ENCODE results near the gene ARHGAP21.

Gene ARHGAP21

GRCh38 chr10:24703700-24704099 is 20.0 kb downstream of the ARHGAP21 start:
- no peaks in the 10 kb centered on the region for H3K9me3 ChIP-seq (replicated peaks; ENCODE audit: insufficient read depth, low read length)
- H3K4me1 ChIP-seq (ENCODE audit: low read length): peaks cover 19% of the 10 kb centered on the region
- no peak overlapping the region for H2AFZ ChIP-seq (ENCODE audit: low read length)
- H3F3A ChIP-seq (ENCODE audit: insufficient read depth, low read length): peaks cover 3% of the 10 kb centered on the region; the same call in 1 of the 2 replicates
- H3K9ac ChIP-seq (ENCODE audit: low read length): no peak overlapping the region
- no peak for DNase-seq
- H3K79me2 ChIP-seq (ENCODE audit: low read length): peaks cover 91% of the 10 kb centered on the region
- H3K4me3 ChIP-seq (ENCODE audit: low read length): no peak overlapping the region
- no peaks in the 10 kb centered on the region for H3K36me3 ChIP-seq (replicated peaks; ENCODE audit: insufficient read depth, low read length)
- H3K4me2 ChIP-seq (ENCODE audit: low read depth, low read length): no peak overlapping the region
- no peaks in the 10 kb centered on the region for H3K27me3 ChIP-seq (replicated peaks; ENCODE audit: insufficient read depth, low read length)
- H3K9me2 ChIP-seq (replicated peaks; ENCODE audit: insufficient read depth, low read length): no peaks in the 10 kb centered on the region
- TF ChIP-seq EZH2 (optimal IDR thresholded peaks at IDR 0.05; ENCODE audit: low read depth, low read length) (no peak), CTCF (IDR thresholded peaks at IDR 0.05; ENCODE audit: low read length) (no peak), EZH2phosphoT487 (IDR thresholded peaks at IDR 0.05; ENCODE audit: low read length) (no peak)
- no peak overlapping the region for H3K27ac ChIP-seq (ENCODE audit: low read length)
- no peaks in the 10 kb centered on the region for H4K20me1 ChIP-seq (ENCODE audit: insufficient read depth, low read length)

GRCh38 chr10:24701447-24701846 is 22.2 kb downstream of the ARHGAP21 start:
- no peaks in the 10 kb centered on the region for H3K9me2 ChIP-seq (replicated peaks; ENCODE audit: insufficient read depth, low read length)
- H3K9me3 ChIP-seq (replicated peaks; ENCODE audit: insufficient read depth, low read length): no peaks in the 10 kb centered on the region
- H3F3A ChIP-seq (ENCODE audit: insufficient read depth, low read length): peaks cover 3% of the 10 kb centered on the region; the same call in 1 of the 2 replicates
- TF ChIP-seq CTCF (IDR thresholded peaks at IDR 0.05; ENCODE audit: low read length): peak; percentile 39
- TF ChIP-seq EZH2phosphoT487 (IDR thresholded peaks at IDR 0.05; ENCODE audit: low read length): no peak
- peak overlapping the region; percentile 43; the same call in 1 of the 2 replicates for H3K27ac ChIP-seq (ENCODE audit: low read length)
- peak overlapping the region; percentile 84 for H3K4me2 ChIP-seq (ENCODE audit: low read depth, low read length)
- H3K79me2 ChIP-seq (ENCODE audit: low read length): peaks cover 88% of the 10 kb centered on the region
- H3K36me3 ChIP-seq (replicated peaks; ENCODE audit: insufficient read depth, low read length): no peaks in the 10 kb centered on the region
- no peaks in the 10 kb centered on the region; the same call in 1 of the 2 replicates for H4K20me1 ChIP-seq (ENCODE audit: insufficient read depth, low read length)
- H3K9ac ChIP-seq (ENCODE audit: low read length): no peak overlapping the region
- no peak overlapping the region for H2AFZ ChIP-seq (ENCODE audit: low read length)
- peak; percentile 74 for DNase-seq
- H3K27me3 ChIP-seq (replicated peaks; ENCODE audit: insufficient read depth, low read length): no peaks in the 10 kb centered on the region
- peak overlapping the region; percentile 35 for H3K4me3 ChIP-seq (ENCODE audit: low read length)
- peaks cover 19% of the 10 kb centered on the region for H3K4me1 ChIP-seq (ENCODE audit: low read length)

GRCh38 chr10:24700948-24701347 is 22.7 kb downstream of the ARHGAP21 start:
- H4K20me1 ChIP-seq (ENCODE audit: insufficient read depth, low read length): no peaks in the 10 kb centered on the region; the same call in 1 of the 2 replicates
- no peaks in the 10 kb centered on the region for H3K27me3 ChIP-seq (replicated peaks; ENCODE audit: insufficient read depth, low read length)
- H3K79me2 ChIP-seq (ENCODE audit: low read length): peaks cover 88% of the 10 kb centered on the region
- no peaks in the 10 kb centered on the region for H3K9me3 ChIP-seq (replicated peaks; ENCODE audit: insufficient read depth, low read length)
- no peak overlapping the region for H2AFZ ChIP-seq (ENCODE audit: low read length)
- H3K9me2 ChIP-seq (replicated peaks; ENCODE audit: insufficient read depth, low read length): no peaks in the 10 kb centered on the region
- no peak overlapping the region for H3K4me3 ChIP-seq (ENCODE audit: low read length)
- peaks cover 19% of the 10 kb centered on the region for H3K4me1 ChIP-seq (ENCODE audit: low read length)
- no peak overlapping the region; the same call in 1 of the 2 replicates for H3K27ac ChIP-seq (ENCODE audit: low read length)
- peaks cover 3% of the 10 kb centered on the region; the same call in 1 of the 2 replicates for H3F3A ChIP-seq (ENCODE audit: insufficient read depth, low read length)
- peak overlapping the region; percentile 84; the same call in 1 of the 2 replicates for H3K4me2 ChIP-seq (ENCODE audit: low read depth, low read length)
- no peaks in the 10 kb centered on the region for H3K36me3 ChIP-seq (replicated peaks; ENCODE audit: insufficient read depth, low read length)
- TF ChIP-seq CTCF (IDR thresholded peaks at IDR 0.05; ENCODE audit: low read length): no peak
- no peak for TF ChIP-seq EZH2 (optimal IDR thresholded peaks at IDR 0.05; ENCODE audit: low read depth, low read length)
- TF ChIP-seq EZH2phosphoT487 (IDR thresholded peaks at IDR 0.05; ENCODE audit: low read length): no peak
- no peak for DNase-seq
- H3K9ac ChIP-seq (ENCODE audit: low read length): no peak overlapping the region

Data from MM.1S (cell line).